NCI-H345 treated with DMSO at 0.1 percent for 48 hours (cell line): ENCODE results near the gene CACNA1C.

Source experiments
- DNase-seq: peaks from one replicate; lab custom pipeline; 2025; ENCODE audit not compliant: unreplicated experiment; lab: John Stamatoyannopoulos, UW

The CACNA1C gene

GRCh38 chr12:2271961-2272360, 219.2 kb downstream of the CACNA1C start:
- no peak for DNase-seq

GRCh38 chr12:2273288-2273687, 220.5 kb downstream of the CACNA1C start:
- DNase-seq: no peak

- DNase-seq: no peak
These were observed 221.0 kb downstream of the CACNA1C start for GRCh38 chr12:2273751-2274150.

GRCh38 chr12:2274733-2275132, 221.9 kb downstream of the CACNA1C start:
- no peak for DNase-seq

GRCh38 chr12:2276288-2277033, 223.7 kb downstream of the CACNA1C start:
- no peak for DNase-seq

- no peak for DNase-seq
These were observed 224.8 kb downstream of the CACNA1C start for GRCh38 chr12:2277492-2278155.

- DNase-seq: no peak
These were observed 228.7 kb downstream of the CACNA1C start for GRCh38 chr12:2281446-2281845.

GRCh38 chr12:2282318-2282717, 229.5 kb downstream of the CACNA1C start:
- DNase-seq: no peak

GRCh38 chr12:2283480-2283879, 230.7 kb downstream of the CACNA1C start:
- DNase-seq: no peak

GRCh38 chr12:2283916-2284315, 231.1 kb downstream of the CACNA1C start:
- DNase-seq: no peak

GRCh38 chr12:2284321-2284813, 231.6 kb downstream of the CACNA1C start:
- DNase-seq: peak; percentile 89

- DNase-seq: peak; percentile 89
These were observed 232.1 kb downstream of the CACNA1C start for GRCh38 chr12:2284857-2285256.

GRCh38 chr12:2285462-2285861, 232.7 kb downstream of the CACNA1C start:
- no peak for DNase-seq

GRCh38 chr12:2286047-2286446, 233.3 kb downstream of the CACNA1C start:
- DNase-seq: no peak

- DNase-seq: no peak
These were observed 233.8 kb downstream of the CACNA1C start for GRCh38 chr12:2286461-2287131.

GRCh38 chr12:2287151-2287550, 234.4 kb downstream of the CACNA1C start:
- no peak for DNase-seq

- no peak for DNase-seq
These were observed 234.8 kb downstream of the CACNA1C start for GRCh38 chr12:2287589-2287988.

GRCh38 chr12:2288001-2288400, 235.2 kb downstream of the CACNA1C start:
- DNase-seq: no peak

GRCh38 chr12:2288471-2288870, 235.7 kb downstream of the CACNA1C start:
- no peak for DNase-seq

GRCh38 chr12:2288875-2289274, 236.1 kb downstream of the CACNA1C start:
- no peak for DNase-seq

- DNase-seq: no peak
These were observed 236.7 kb downstream of the CACNA1C start for GRCh38 chr12:2289525-2289924.

- no peak for DNase-seq
These were observed 237.3 kb downstream of the CACNA1C start for GRCh38 chr12:2290091-2290490.
